Epithelial cell of proximal tubule (primary cell): ENCODE data around the gene FHOD1. TPM values are rescaled to one million over a fixed set of nuclear protein-coding genes. Genes with fewer than 3 reads are reported as not detected.

Experiments
- DNase-seq: peaks from one replicate; pipeline ENCODE4 v3.0.0-alpha.2; 2011; ENCODE audit warnings: low read depth
- H3K4me3 ChIP-seq: 2 replicates; pipeline ENCODE4 v1.5.1; 2011; ENCODE audit warnings: low read depth, mild to moderate bottlenecking, low read length
- CTCF ChIP-seq: conservative IDR thresholded peaks from 2 replicates; pipeline ENCODE4 v1.5.1; 2012; ENCODE audit warnings: low read depth, mild to moderate bottlenecking, low read length
- total RNA-seq: library from RNA; depleted of rRNA; stranded (reverse); fragments of >200 nt; gene quantifications from 2 replicates; pipeline ENCODE4 v1.2.3, GENCODE V29; 2015

Gene FHOD1
- total RNA-seq, result 16.4 and 20.1 TPM in 2 replicates

GRCh38 chr16:67247192-67248072 is at the start of gene FHOD1:
Gene FHOD1, minus strand, starts transcription at chr16:67247481. Its CDS starts 71 bp downstream, at chr16:67247410.
- DNase-seq, result no peak
- H3K4me3 ChIP-seq, result peak within 1 kb of the TSS; percentile 90
- no peak for TF ChIP-seq CTCF

GRCh38 chr16:67296420-67296819 is 49.1 kb upstream of the FHOD1 start:
- no peak for DNase-seq
- TF ChIP-seq CTCF, result no peak
- no peak overlapping the region for H3K4me3 ChIP-seq

GRCh38 chr16:67294938-67295361 is 47.7 kb upstream of the FHOD1 start:
- no peak for TF ChIP-seq CTCF
- H3K4me3 ChIP-seq, result no peak overlapping the region
- no peak for DNase-seq

GRCh38 chr16:67294171-67294757 is 47.0 kb upstream of the FHOD1 start:
- TF ChIP-seq CTCF, result no peak
- H3K4me3 ChIP-seq, result no peak overlapping the region
- DNase-seq, result no peak

- H3K4me3 ChIP-seq, result no peak overlapping the region
- no peak for DNase-seq
- TF ChIP-seq CTCF, result no peak
Observed at GRCh38 chr16:67291461-67291860, 44.2 kb upstream of the FHOD1 start.

- no peak overlapping the region for H3K4me3 ChIP-seq
- DNase-seq, result no peak
- TF ChIP-seq CTCF, result no peak
Observed at GRCh38 chr16:67287960-67288359, 40.7 kb upstream of the FHOD1 start.
